OCI-LY7 (cell line): ENCODE results near the gene ICOS. TPM values are rescaled to one million over a fixed set of nuclear protein-coding genes. Genes with fewer than 3 reads are reported as not detected.

ENCODE experiments used
- BruUV-seq: library from RNA; stranded (reverse); fragments of 400-500 nt; replicated peaks from 2 replicates; lab custom pipeline; 2021; lab: Mats Ljungman, UMichigan
- CTCF ChIA-PET: fragments of 300-600 bp; sonication (Branson Sonifier 250); formaldehyde crosslinking; loops from one replicate; lab custom pipeline; 2022; ENCODE audit warnings: antibody characterized with exemption; ENCODE audit not compliant: unreplicated experiment; lab: Charles Lee
- POLR2A ChIA-PET: fragments of 300-600 bp; sonication (Branson Sonifier 250); formaldehyde crosslinking; loops from one replicate; lab custom pipeline; 2022; ENCODE audit warnings: antibody characterized with exemption; lab: Charles Lee
- DNase-seq: peaks from one replicate; pipeline ENCODE4 v3.0.0-alpha.2; 2015; ENCODE audit warnings: low spot score
- H2AFZ ChIP-seq: fragments of 200-600 bp; sonication (generic), shearing (Covaris generic); 2 replicates; pipeline ENCODE4 v1.6.1; 2014; ENCODE audit warnings: mild to moderate bottlenecking, antibody characterized with exemption, low read length, moderate library complexity
- H3K27ac ChIP-seq: fragments of 200-600 bp; sonication (generic); 2 replicates; pipeline ENCODE4 v1.5.1; 2014; ENCODE audit warnings: mixed run types, low read depth, mild to moderate bottlenecking, moderate library complexity, low read length, inconsistent platforms; ENCODE audit not compliant: poor library complexity, severe bottlenecking
- H3K36me3 ChIP-seq: fragments of 200-600 bp; sonication (generic); 2 replicates; pipeline ENCODE4 v1.6.1; 2014; ENCODE audit warnings: mild to moderate bottlenecking, antibody characterized with exemption, low read length, moderate library complexity, mixed read lengths; ENCODE audit not compliant: insufficient read depth
- H3K4me1 ChIP-seq: fragments of 200-600 bp; sonication (generic); 2 replicates; pipeline ENCODE4 v1.5.1; 2014; ENCODE audit warnings: mild to moderate bottlenecking, low read length; ENCODE audit not compliant: insufficient read depth, poor library complexity, severe bottlenecking
- H3K4me2 ChIP-seq: fragments of 200-600 bp; sonication (generic); 2 replicates; pipeline ENCODE4 v1.6.1; 2014; ENCODE audit warnings: mild to moderate bottlenecking, low read length
- H3K4me3 ChIP-seq: fragments of 200-600 bp; sonication (generic); 2 replicates; pipeline ENCODE4 v1.5.1; 2014; ENCODE audit warnings: mild to moderate bottlenecking, low read depth, low read length; ENCODE audit not compliant: poor library complexity, severe bottlenecking
- H3K79me2 ChIP-seq: fragments of 200-600 bp; sonication (generic); 2 replicates; pipeline ENCODE4 v1.6.1; 2016; ENCODE audit warnings: low read depth, mild to moderate bottlenecking, low read length, moderate library complexity, mixed read lengths; ENCODE audit not compliant: insufficient read depth
- H3K9me2 ChIP-seq: fragments of 200-600 bp; sonication (generic); 2 replicates; pipeline ENCODE4 v1.6.1; 2016; ENCODE audit warnings: mild to moderate bottlenecking, low read length, mixed read lengths; ENCODE audit not compliant: insufficient read depth
- H3K9me3 ChIP-seq: fragments of 200-600 bp; sonication (generic); 2 replicates; pipeline ENCODE4 v1.6.1; 2014; ENCODE audit warnings: mild to moderate bottlenecking, mixed run types, low read length, mixed read lengths
- H4K20me1 ChIP-seq: fragments of 200-600 bp; sonication (generic); 2 replicates; pipeline ENCODE4 v1.6.1; 2014; ENCODE audit warnings: mild to moderate bottlenecking, antibody characterized with exemption, low read length, moderate library complexity, mixed read lengths; ENCODE audit not compliant: insufficient read depth
- CTCF ChIP-seq: fragments of 200-600 bp; sonication (generic); conservative IDR thresholded peaks from 2 replicates; pipeline ENCODE4 v1.5.1; 2014; ENCODE audit warnings: mild to moderate bottlenecking, antibody characterized with exemption, low read length, moderate library complexity, mixed read lengths
- EZH2phosphoT487 ChIP-seq: fragments of 200-600 bp; sonication (generic); IDR thresholded peaks from 2 replicates; pipeline ENCODE4 v1.6.1; 2018; ENCODE audit warnings: low read depth, borderline replicate concordance, mild to moderate bottlenecking, mixed run types, antibody characterized with exemption, low read length, moderate library complexity, mixed read lengths
- intact Hi-C: fragments of 100-400 bp; cut with micrococcal nuclease; formaldehyde crosslinking; loops from one replicate; pipeline ENCODE4 v1.10.0; 2022; ENCODE audit not compliant: unreplicated experiment
- total RNA-seq, 2 experiments: library from RNA; depleted of rRNA in 1 of 2; stranded (reverse); fragments of >200 nt in 1 of 2; shearing (Covaris generic) in 1 of 2; gene quantifications; 2 replicates each; pipeline ENCODE4 v1.2.3, GENCODE V29; 2014 to 2022

Gene ICOS
- total RNA-seq, 2 experiments from 2014 or later: not detected

GRCh38 chr2:203993011-203993410 lies 56.4 kb downstream of the ICOS start:
- no peak for DNase-seq

GRCh38 chr2:203993560-203993959 lies 57.0 kb downstream of the ICOS start:
- BruUV-seq: no TSS peak
- H3K36me3 ChIP-seq: no peaks in the 10 kb centered on the region
- no peak overlapping the region for H3K4me2 ChIP-seq
- H3K79me2 ChIP-seq: no peaks in the 10 kb centered on the region
- H4K20me1 ChIP-seq: no peaks in the 10 kb centered on the region
- H3K4me3 ChIP-seq: no peak overlapping the region
- H3K9me3 ChIP-seq: no peaks in the 10 kb centered on the region
- CTCF ChIA-PET: no interaction called here
- POLR2A ChIA-PET: interaction anchor here (0.6 kb wide), 2 partner anchors 66 to 827 kb away, joined by 3 read pairs; no protein-coding TSS in a partner anchor
- no peak overlapping the region for H2AFZ ChIP-seq
- no peak overlapping the region for H3K27ac ChIP-seq
- H3K9me2 ChIP-seq: no peaks in the 10 kb centered on the region
- H3K4me1 ChIP-seq: no peaks in the 10 kb centered on the region
- no peak for DNase-seq
- intact Hi-C loops: no loop called here
- TF ChIP-seq EZH2phosphoT487 (no peak), CTCF (no peak)

More at GRCh38 chr2:203993011-203993410, 56.4 kb downstream of the ICOS start:
- Histone ChIP-seq H3K27ac (no peak overlapping the region), H4K20me1 (no peaks in the 10 kb centered on the region), H3K79me2 (no peaks in the 10 kb centered on the region), H3K4me3 (no peak overlapping the region), H2AFZ (no peak overlapping the region), H3K9me3 (no peaks in the 10 kb centered on the region), H3K4me1 (no peaks in the 10 kb centered on the region), H3K36me3 (no peaks in the 10 kb centered on the region), H3K9me2 (no peaks in the 10 kb centered on the region), H3K4me2 (no peak overlapping the region)
- intact Hi-C loops: no loop called here
- CTCF ChIA-PET: no interaction called here
- no peak for TF ChIP-seq EZH2phosphoT487
- no peak for TF ChIP-seq CTCF
- POLR2A ChIA-PET: interaction anchor here (0.6 kb wide), 2 partner anchors 65 to 826 kb away, joined by 3 read pairs; no protein-coding TSS in a partner anchor
- BruUV-seq: no TSS peak

- no peaks in the 10 kb centered on the region for H3K4me1 ChIP-seq
- H3K27ac ChIP-seq: no peak overlapping the region
- no peaks in the 10 kb centered on the region for H3K79me2 ChIP-seq
- no peak for DNase-seq
- H3K9me3 ChIP-seq: no peaks in the 10 kb centered on the region
- no peak overlapping the region for H2AFZ ChIP-seq
- no peaks in the 10 kb centered on the region for H3K9me2 ChIP-seq
- CTCF ChIA-PET: no interaction called here
- H4K20me1 ChIP-seq: no peaks in the 10 kb centered on the region
- BruUV-seq: no TSS peak
- intact Hi-C loops: no loop called here
- H3K4me3 ChIP-seq: no peak overlapping the region
- TF ChIP-seq CTCF (no peak), EZH2phosphoT487 (no peak)
- POLR2A ChIA-PET: interaction anchor here (0.6 kb wide), 1 partner anchor 696 kb away, joined by 3 read pairs; no protein-coding TSS in a partner anchor
- H3K4me2 ChIP-seq: no peak overlapping the region
- H3K36me3 ChIP-seq: no peaks in the 10 kb centered on the region
Observed at GRCh38 chr2:203994735-203995134, 58.2 kb downstream of the ICOS start.
